BE2C (cell line): ENCODE measurements around the gene DNAJC13. TPM values are rescaled to one million over a fixed set of nuclear protein-coding genes. Genes with fewer than 3 reads are reported as not detected.
"Not testable (repeated sequence)": the region's sequence is repeated elsewhere in the genome, so short reads cannot be mapped to it uniquely, and the experiment has no call there.

Experiments used
- DNase-seq: peaks from one replicate; pipeline ENCODE4 v3.0.0-alpha.2; 2020
- H3K27me3 ChIP-seq: fragments of 250-450 bp; sonication (Bioruptor Pico); 2 replicates; pipeline ENCODE4 v1.5.1; 2020; ENCODE audit warnings: mild to moderate bottlenecking
- H3K36me3 ChIP-seq: fragments of 250-450 bp; sonication (Bioruptor Pico); 2 replicates; pipeline ENCODE4 v1.5.1; 2020; ENCODE audit warnings: mild to moderate bottlenecking
- H3K4me1 ChIP-seq: fragments of 250-450 bp; sonication (Bioruptor Pico); 2 replicates; pipeline ENCODE4 v1.5.1; 2020
- H3K4me3 ChIP-seq: 2 replicates; pipeline ENCODE4 v1.5.1; 2011; ENCODE audit warnings: low read depth, low read length
- H3K9me3 ChIP-seq: fragments of 250-450 bp; sonication (Bioruptor Pico); 2 replicates; pipeline ENCODE4 v1.5.1; 2020
- polyA plus RNA-seq: library from polyadenylated mRNA; unstranded; fragments of >200 nt; gene quantifications from one replicate; pipeline ENCODE4 v1.2.1, GENCODE V29; 2012; ENCODE audit warnings: low read depth, missing spikeins; ENCODE audit not compliant: insufficient read length, insufficient read depth
- TF ChIP-seq, protein P1 (sequence below): IDR thresholded peaks from 2 replicates; pipeline ENCODE4 v1.5.1; 2012; ENCODE audit warnings: mild to moderate bottlenecking, low read depth, low read length

Gene DNAJC13, protein sequence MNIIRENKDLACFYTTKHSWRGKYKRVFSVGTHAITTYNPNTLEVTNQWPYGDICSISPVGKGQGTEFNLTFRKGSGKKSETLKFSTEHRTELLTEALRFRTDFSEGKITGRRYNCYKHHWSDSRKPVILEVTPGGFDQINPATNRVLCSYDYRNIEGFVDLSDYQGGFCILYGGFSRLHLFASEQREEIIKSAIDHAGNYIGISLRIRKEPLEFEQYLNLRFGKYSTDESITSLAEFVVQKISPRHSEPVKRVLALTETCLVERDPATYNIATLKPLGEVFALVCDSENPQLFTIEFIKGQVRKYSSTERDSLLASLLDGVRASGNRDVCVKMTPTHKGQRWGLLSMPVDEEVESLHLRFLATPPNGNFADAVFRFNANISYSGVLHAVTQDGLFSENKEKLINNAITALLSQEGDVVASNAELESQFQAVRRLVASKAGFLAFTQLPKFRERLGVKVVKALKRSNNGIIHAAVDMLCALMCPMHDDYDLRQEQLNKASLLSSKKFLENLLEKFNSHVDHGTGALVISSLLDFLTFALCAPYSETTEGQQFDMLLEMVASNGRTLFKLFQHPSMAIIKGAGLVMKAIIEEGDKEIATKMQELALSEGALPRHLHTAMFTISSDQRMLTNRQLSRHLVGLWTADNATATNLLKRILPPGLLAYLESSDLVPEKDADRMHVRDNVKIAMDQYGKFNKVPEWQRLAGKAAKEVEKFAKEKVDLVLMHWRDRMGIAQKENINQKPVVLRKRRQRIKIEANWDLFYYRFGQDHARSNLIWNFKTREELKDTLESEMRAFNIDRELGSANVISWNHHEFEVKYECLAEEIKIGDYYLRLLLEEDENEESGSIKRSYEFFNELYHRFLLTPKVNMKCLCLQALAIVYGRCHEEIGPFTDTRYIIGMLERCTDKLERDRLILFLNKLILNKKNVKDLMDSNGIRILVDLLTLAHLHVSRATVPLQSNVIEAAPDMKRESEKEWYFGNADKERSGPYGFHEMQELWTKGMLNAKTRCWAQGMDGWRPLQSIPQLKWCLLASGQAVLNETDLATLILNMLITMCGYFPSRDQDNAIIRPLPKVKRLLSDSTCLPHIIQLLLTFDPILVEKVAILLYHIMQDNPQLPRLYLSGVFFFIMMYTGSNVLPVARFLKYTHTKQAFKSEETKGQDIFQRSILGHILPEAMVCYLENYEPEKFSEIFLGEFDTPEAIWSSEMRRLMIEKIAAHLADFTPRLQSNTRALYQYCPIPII (N-terminal part only)
- 28.0 TPM for polyA plus RNA-seq

DNA sequence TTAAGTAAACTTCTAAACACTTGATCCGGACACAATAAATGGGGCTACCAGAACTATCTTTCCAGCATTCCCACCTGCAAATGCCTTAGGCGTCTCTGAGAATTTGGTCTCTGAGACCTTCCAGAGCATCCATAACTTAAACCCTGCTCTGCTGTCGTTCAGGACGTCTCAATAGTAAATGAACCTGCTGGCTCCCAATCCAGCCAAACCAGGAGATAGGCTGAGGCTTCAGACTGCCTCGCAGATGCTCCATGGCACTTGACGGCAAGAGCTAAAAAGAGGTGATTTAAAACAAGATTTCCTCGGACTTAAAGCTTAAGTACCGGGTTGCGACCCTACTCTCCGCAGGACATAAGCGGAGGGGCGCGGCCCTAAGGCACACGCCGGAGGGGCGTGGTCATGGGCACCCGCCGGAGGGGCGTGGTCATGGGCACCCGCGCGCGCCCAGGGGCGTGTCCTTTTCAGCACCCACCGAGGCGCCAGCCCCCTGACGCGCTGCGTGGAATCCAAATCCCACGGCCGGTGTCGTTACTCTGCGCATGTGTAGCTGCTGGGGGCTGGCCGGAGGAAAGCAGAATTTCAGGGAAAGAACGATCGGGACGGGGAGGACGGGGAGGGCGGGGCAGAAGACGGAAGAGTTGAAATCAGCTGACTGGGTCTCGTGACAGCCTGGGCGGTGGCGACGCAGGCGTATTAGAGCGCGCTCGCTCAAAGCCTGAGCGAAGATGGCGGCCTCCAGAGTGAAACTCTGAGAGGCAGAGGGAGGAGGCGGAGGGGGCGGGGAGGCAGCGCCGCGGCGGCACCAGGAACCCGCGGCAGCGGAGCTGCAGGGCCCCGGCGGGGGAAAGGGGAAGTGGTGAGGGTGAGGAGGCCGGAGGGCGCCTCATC lies at the start of gene DNAJC13:
TSS of gene DNAJC13 (plus strand) at position 696 of the 888 bp plus-strand sequence. CDS start 17,049 bp downstream, outside the sequence.
- Histone ChIP-seq H3K9me3 (no peaks in the 10 kb centered on the region), H3K36me3 (no peaks in the 10 kb centered on the region), H3K27me3 (no peaks in the 10 kb centered on the region), H3K4me1 (no peaks in the 10 kb centered on the region), H3K4me3 (peak within 1 kb of the TSS; percentile 98)
- TF ChIP-seq, protein P1, sequence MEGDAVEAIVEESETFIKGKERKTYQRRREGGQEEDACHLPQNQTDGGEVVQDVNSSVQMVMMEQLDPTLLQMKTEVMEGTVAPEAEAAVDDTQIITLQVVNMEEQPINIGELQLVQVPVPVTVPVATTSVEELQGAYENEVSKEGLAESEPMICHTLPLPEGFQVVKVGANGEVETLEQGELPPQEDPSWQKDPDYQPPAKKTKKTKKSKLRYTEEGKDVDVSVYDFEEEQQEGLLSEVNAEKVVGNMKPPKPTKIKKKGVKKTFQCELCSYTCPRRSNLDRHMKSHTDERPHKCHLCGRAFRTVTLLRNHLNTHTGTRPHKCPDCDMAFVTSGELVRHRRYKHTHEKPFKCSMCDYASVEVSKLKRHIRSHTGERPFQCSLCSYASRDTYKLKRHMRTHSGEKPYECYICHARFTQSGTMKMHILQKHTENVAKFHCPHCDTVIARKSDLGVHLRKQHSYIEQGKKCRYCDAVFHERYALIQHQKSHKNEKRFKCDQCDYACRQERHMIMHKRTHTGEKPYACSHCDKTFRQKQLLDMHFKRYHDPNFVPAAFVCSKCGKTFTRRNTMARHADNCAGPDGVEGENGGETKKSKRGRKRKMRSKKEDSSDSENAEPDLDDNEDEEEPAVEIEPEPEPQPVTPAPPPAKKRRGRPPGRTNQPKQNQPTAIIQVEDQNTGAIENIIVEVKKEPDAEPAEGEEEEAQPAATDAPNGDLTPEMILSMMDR = no peak
- peak; percentile 95 for DNase-seq

DNA sequence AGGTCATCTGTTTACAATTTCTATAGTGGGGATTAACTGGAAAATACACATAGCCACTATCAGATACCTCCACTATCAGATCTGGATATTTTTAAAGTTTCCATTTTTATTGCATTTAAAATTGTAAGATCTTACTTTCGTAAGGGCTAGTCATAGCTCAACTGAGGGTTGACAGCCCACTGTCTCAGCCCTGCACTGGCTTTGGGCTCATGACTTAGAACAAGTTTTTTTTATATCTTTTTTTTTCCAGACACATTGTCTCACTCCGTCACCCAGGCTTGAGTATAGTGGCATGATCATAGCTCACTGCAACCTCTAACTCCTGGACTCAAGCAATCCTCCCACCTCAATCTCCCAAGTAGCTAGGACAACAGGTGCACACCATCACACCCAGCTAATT lies 48.8 kb upstream of the DNAJC13 start:
- DNase-seq = no peak
- no peaks in the 10 kb centered on the region for H3K4me1 ChIP-seq
- TF ChIP-seq, protein P1 = no peak
- no peaks in the 10 kb centered on the region for H3K9me3 ChIP-seq
- no peaks in the 10 kb centered on the region for H3K27me3 ChIP-seq
- no peak overlapping the region for H3K4me3 ChIP-seq
- no peaks in the 10 kb centered on the region for H3K36me3 ChIP-seq

DNA sequence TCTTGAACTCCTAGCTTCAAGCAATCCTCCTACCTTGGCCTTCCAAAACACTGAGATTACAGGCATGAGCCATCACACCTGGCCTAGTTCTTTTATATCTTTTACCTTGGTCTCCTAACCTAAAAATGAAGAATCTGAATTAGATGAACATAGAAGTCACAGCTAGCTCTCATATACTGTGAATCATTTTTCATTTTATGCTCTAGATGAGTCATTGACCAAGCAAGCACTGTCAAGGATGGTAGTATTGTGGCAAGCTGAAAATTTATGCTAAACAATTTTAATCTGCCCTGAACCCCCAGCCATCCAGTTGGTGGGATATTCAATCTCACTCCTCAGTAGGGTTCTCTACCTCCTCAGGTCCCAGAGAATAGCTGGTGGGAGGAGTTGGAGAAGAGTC lies 48.3 kb upstream of the DNAJC13 start:
- Histone ChIP-seq H3K36me3 (no peaks in the 10 kb centered on the region), H3K27me3 (no peaks in the 10 kb centered on the region), H3K4me3 (no peak overlapping the region), H3K4me1 (no peaks in the 10 kb centered on the region), H3K9me3 (no peaks in the 10 kb centered on the region)
- TF ChIP-seq, protein P1 = no peak
- no peak for DNase-seq

DNA sequence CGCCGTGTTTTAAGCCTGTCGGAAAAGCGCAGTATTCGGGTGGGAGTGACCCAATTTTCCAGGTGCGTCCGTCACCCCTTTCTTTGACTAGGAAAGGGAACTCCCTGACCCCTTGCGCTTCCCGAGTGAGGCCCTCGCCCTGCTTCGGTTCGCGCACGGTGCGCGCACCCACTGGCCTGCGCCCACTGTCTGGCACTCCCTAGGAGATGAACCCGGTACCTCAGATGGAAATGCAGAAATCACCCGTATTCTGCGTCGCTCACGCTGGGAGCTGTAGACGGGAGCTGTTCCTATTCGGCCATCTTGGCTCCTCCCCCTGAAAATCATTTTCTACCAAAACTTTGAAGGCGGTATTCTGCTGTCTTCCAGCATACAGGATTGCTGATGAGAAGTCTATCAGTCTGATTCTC lies 40.4 kb upstream of the DNAJC13 start:
- not testable (repeated sequence) for H3K4me3 ChIP-seq, H3K27me3 ChIP-seq, H3K4me1 ChIP-seq, H3K9me3 ChIP-seq, DNase-seq, H3K36me3 ChIP-seq

DNA sequence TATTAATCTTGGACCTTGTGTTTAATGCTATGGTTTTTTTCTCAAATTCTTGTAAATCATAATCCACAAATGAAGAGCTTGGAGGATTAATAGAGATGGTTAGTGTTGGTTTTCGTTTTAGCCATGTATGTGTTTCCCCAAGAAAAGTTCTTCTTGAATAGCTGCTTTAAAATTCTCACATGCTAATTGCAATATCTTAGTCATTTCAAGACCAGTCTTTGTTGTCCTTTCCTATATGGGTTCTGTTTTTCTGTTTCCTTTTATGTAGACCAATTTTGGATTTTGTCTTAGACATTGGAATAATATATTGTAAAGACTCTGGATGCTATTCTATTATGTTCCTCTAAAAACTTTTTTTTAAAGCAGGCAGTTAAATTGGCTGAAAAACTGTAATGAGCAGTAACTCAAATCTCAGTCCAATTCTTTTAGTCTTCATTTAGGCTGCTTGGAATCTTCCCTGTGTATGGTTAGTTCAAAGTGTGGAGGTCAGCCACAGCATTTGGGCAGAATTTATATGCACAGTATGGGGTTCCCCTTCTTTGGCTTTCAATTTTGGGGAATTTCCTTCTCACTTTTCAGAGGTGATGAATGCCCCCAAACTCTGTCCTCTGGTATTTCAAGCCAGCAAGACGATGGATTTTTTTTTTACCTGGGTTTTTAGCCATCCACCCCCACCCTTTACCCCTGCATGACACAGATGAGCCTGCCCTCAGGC lies 39.1 kb upstream of the DNAJC13 start:
- no peaks in the 10 kb centered on the region for H3K27me3 ChIP-seq
- TF ChIP-seq, protein P1 = no peak
- no peaks in the 10 kb centered on the region for H3K4me1 ChIP-seq
- no peak overlapping the region for H3K4me3 ChIP-seq
- no peak for DNase-seq
- H3K36me3 ChIP-seq = no peaks in the 10 kb centered on the region
- H3K9me3 ChIP-seq = no peaks in the 10 kb centered on the region
